IMR-90 (cell line): ENCODE data around the gene CCDC63. TPM values are rescaled to one million over a fixed set of nuclear protein-coding genes. Genes with fewer than 3 reads are reported as not detected.

Source experiments
- ATAC-seq: fragments of 200-7000 bp; cut with Tn5 transposase; 2 replicates; pipeline ENCODE4 v1.9.1; 2020; ENCODE audit warnings: low read depth, mild to moderate bottlenecking, moderate library complexity
- BruUV-seq: library from RNA; stranded (reverse); fragments of 400-500 nt; replicated peaks from 2 replicates; lab custom pipeline; 2021; lab: Mats Ljungman, UMichigan
- CTCF ChIA-PET: fragments of 300-600 bp; formaldehyde crosslinking; extraction: SDS; loops from one replicate; lab custom pipeline; 2021; ENCODE audit warnings: antibody characterized with exemption; lab: Yijun Ruan, JAX
- POLR2A ChIA-PET: fragments of 300-600 bp; sonication (Branson Sonifier 250); formaldehyde crosslinking; loops from one replicate; lab custom pipeline; 2022; ENCODE audit warnings: antibody characterized with exemption; ENCODE audit not compliant: unreplicated experiment; lab: Charles Lee
- DNase-seq: peaks from one replicate; pipeline ENCODE4 v3.0.0; 2013
- H2AFZ ChIP-seq: replicated peaks from 2 replicates; pipeline ENCODE3; 2013; ENCODE audit warnings: low read length, mild to moderate bottlenecking; ENCODE audit not compliant: poor library complexity
- H2AK5ac ChIP-seq: 2 replicates; pipeline ENCODE4 v1.6.1; 2013; ENCODE audit warnings: low read depth, low read length, inconsistent platforms
- H2AK9ac ChIP-seq: replicated peaks from 2 replicates; pipeline ENCODE3; 2013; ENCODE audit warnings: mild to moderate bottlenecking, low read depth, low read length, moderate library complexity; ENCODE audit not compliant: poor library complexity
- H2BK120ac ChIP-seq: 2 replicates; pipeline ENCODE4 v1.6.1; 2013; ENCODE audit warnings: low read depth, low read length, inconsistent platforms
- H2BK15ac ChIP-seq: 3 replicates; pipeline ENCODE4 v1.6.1; 2013; ENCODE audit warnings: low read depth, low read length, inconsistent platforms
- H2BK20ac ChIP-seq: 2 replicates; pipeline ENCODE4 v1.6.1; 2013; ENCODE audit warnings: low read depth, mild to moderate bottlenecking, inconsistent platforms, low read length, moderate library complexity
- H2BK5ac ChIP-seq: 2 replicates; pipeline ENCODE4 v1.6.1; 2013; ENCODE audit warnings: mild to moderate bottlenecking, low read depth, low read length, inconsistent platforms; ENCODE audit not compliant: poor library complexity, severe bottlenecking
- H3K14ac ChIP-seq: replicated peaks from 2 replicates; pipeline ENCODE4 v1.6.1; 2013; ENCODE audit warnings: low read depth, low read length, inconsistent platforms
- H3K18ac ChIP-seq: 2 replicates; pipeline ENCODE4 v1.6.1; 2013; ENCODE audit warnings: low read depth, low read length, control low read depth
- H3K23ac ChIP-seq: 2 replicates; pipeline ENCODE4 v1.6.1; 2013; ENCODE audit warnings: low read depth, low read length, inconsistent platforms
- H3K27ac ChIP-seq: 2 replicates; pipeline ENCODE4 v1.5.1; 2013; ENCODE audit warnings: mild to moderate bottlenecking, control low read depth, low read length; ENCODE audit not compliant: insufficient read depth
- H3K27me3 ChIP-seq: 2 replicates; pipeline ENCODE4 v1.6.1; 2013; ENCODE audit warnings: low read length; ENCODE audit not compliant: control insufficient read depth, insufficient read depth
- H3K36me3 ChIP-seq: 2 replicates; pipeline ENCODE4 v1.6.1; 2013; ENCODE audit warnings: low read length, mixed read lengths; ENCODE audit not compliant: control insufficient read depth, insufficient read depth
- H3K4ac ChIP-seq: 2 replicates; pipeline ENCODE4 v1.6.1; 2013; ENCODE audit warnings: low read depth, low read length, inconsistent platforms
- H3K4me1 ChIP-seq: 2 replicates; pipeline ENCODE4 v1.6.1; 2013; ENCODE audit warnings: low read length, mixed read lengths; ENCODE audit not compliant: control insufficient read depth, insufficient read depth
- H3K4me2 ChIP-seq: 2 replicates; pipeline ENCODE4 v1.6.1; 2013; ENCODE audit warnings: low read depth, mild to moderate bottlenecking, control low read depth, low read length, moderate library complexity
- H3K4me3 ChIP-seq: 2 replicates; pipeline ENCODE4 v1.5.1; 2013; ENCODE audit warnings: low read depth, mild to moderate bottlenecking, control low read depth, low read length, moderate library complexity; ENCODE audit not compliant: insufficient read depth
- H3K56ac ChIP-seq: 2 replicates; pipeline ENCODE4 v1.6.1; 2013; ENCODE audit warnings: low read length, inconsistent platforms; ENCODE audit not compliant: insufficient read depth; ENCODE audit errors: extremely low read depth
- H3K79me1 ChIP-seq, 2 experiments: 2 replicates each; pipeline ENCODE4 v1.6.1; 2013; ENCODE audit warnings: low read length in 2 of 2, inconsistent platforms in 1 of 2, low read depth in 1 of 2
- H3K9ac ChIP-seq: 2 replicates; pipeline ENCODE4 v1.6.1; 2013; ENCODE audit warnings: low read depth, low read length, control low read depth
- H3K9me1 ChIP-seq: 2 replicates; pipeline ENCODE4 v1.6.1; 2013; ENCODE audit warnings: low read length, inconsistent platforms; ENCODE audit not compliant: insufficient read depth
- H3K9me3 ChIP-seq: 2 replicates; pipeline ENCODE4 v1.6.1; 2013; ENCODE audit warnings: low read length; ENCODE audit not compliant: control insufficient read depth, insufficient read depth
- H4K20me1 ChIP-seq: 2 replicates; pipeline ENCODE4 v1.6.1; 2013; ENCODE audit warnings: low read length, inconsistent platforms; ENCODE audit not compliant: insufficient read depth
- H4K5ac ChIP-seq: 2 replicates; pipeline ENCODE4 v1.6.1; 2013; ENCODE audit warnings: mild to moderate bottlenecking, low read depth, low read length, control low read depth
- H4K8ac ChIP-seq, 2 experiments: 2 replicates each; pipeline ENCODE4 v1.6.1; 2013; ENCODE audit warnings: low read depth in 2 of 2, low read length in 2 of 2, control low read depth in 1 of 2, inconsistent platforms in 1 of 2
- H4K91ac ChIP-seq: 2 replicates; pipeline ENCODE4 v1.6.1; 2013; ENCODE audit warnings: low read depth, low read length, inconsistent platforms; ENCODE audit not compliant: insufficient read depth
- CHD1 ChIP-seq: IDR thresholded peaks from 2 replicates; pipeline ENCODE4 v1.6.1; 2012; ENCODE audit warnings: low read depth, low read length, improper control_type of control experiment
- CTCF ChIP-seq: conservative IDR thresholded peaks from 2 replicates; pipeline ENCODE4 v1.5.1; 2012; ENCODE audit warnings: mild to moderate bottlenecking, low read depth, low read length, improper control_type of control experiment
- ELK1 ChIP-seq: fragments of 150-350 bp; IDR thresholded peaks from 2 replicates; pipeline ENCODE4 v1.6.1; 2016; ENCODE audit warnings: low read depth, mild to moderate bottlenecking, low read length, moderate library complexity, borderline replicate concordance
- FOS ChIP-seq: fragments of 150-350 bp; IDR thresholded peaks from 2 replicates; pipeline ENCODE4 v1.6.1; 2016; ENCODE audit warnings: low read depth, low read length
- MAFK ChIP-seq: IDR thresholded peaks from 2 replicates; pipeline ENCODE4 v1.6.1; 2012; ENCODE audit warnings: low read depth, low read length, improper control_type of control experiment
- MAZ ChIP-seq: IDR thresholded peaks from 2 replicates; pipeline ENCODE4 v1.6.1; 2012; ENCODE audit warnings: low read depth, mild to moderate bottlenecking, low read length, improper control_type of control experiment, moderate library complexity, borderline replicate concordance
- MXI1 ChIP-seq: IDR thresholded peaks from 2 replicates; pipeline ENCODE4 v1.6.1; 2012; ENCODE audit warnings: low read depth, mild to moderate bottlenecking, low read length, moderate library complexity, borderline replicate concordance
- NFE2L2 ChIP-seq: fragments of 150-350 bp; IDR thresholded peaks from 2 replicates; pipeline ENCODE4 v1.6.1; 2016; ENCODE audit warnings: low read depth, mild to moderate bottlenecking, low read length
- POLR2A ChIP-seq: IDR thresholded peaks from 2 replicates; pipeline ENCODE4 v1.6.1; 2012; ENCODE audit warnings: mild to moderate bottlenecking, low read depth, low read length
- RAD21 ChIP-seq: IDR thresholded peaks from 2 replicates; pipeline ENCODE4 v1.6.1; 2012; ENCODE audit warnings: low read length, improper control_type of control experiment
- RFX5 ChIP-seq: IDR thresholded peaks from 2 replicates; pipeline ENCODE4 v1.8.0; 2012; ENCODE audit warnings: low read depth, mild to moderate bottlenecking, low read length, moderate library complexity
- SMC3 ChIP-seq: fragments of 150-350 bp; IDR thresholded peaks from 2 replicates; pipeline ENCODE4 v1.6.1; 2016; ENCODE audit warnings: low read depth, mild to moderate bottlenecking, antibody characterized with exemption, low read length, moderate library complexity
- USF2 ChIP-seq: fragments of 150-350 bp; IDR thresholded peaks from 2 replicates; pipeline ENCODE4 v1.6.1; 2017; ENCODE audit warnings: mild to moderate bottlenecking, antibody characterized with exemption, low read length, low read depth
- WGBS, 2 experiments: methylation state at CpG; one replicate each; pipeline versions ENCODE4 v1.1.5 to v1.1.7; 2013; ENCODE audit warnings: missing lambda C conversion rate in 2 of 2; ENCODE audit not compliant: insufficient read length in 1 of 2; ENCODE audit errors: extremely low coverage in 2 of 2; 5-methylcytosine and 5-hydroxymethylcytosine counted together
- dilution Hi-C: fragments of 300-500 bp; cut with HindIII; formaldehyde crosslinking; loops from one replicate; pipeline ENCODE4 v1.14.3; 2018; ENCODE audit warnings: low sequenced_read_pairs; ENCODE audit not compliant: unreplicated experiment
- in situ Hi-C: fragments of 300-500 bp; cut with MboI; formaldehyde crosslinking; loops from 3 replicates; pipeline ENCODE4 v1.14.3; 2019; ENCODE audit warnings: low sequenced_read_pairs, inconsistent platforms, mixed read lengths
- intact Hi-C: fragments of 100-400 bp; cut with micrococcal nuclease; formaldehyde crosslinking; loops from 2 replicates; pipeline ENCODE4 v1.10.0; 2022
- polyA plus RNA-seq, 3 experiments: library from polyadenylated mRNA; depleted of rRNA; stranded (reverse); fragments of >200 nt; gene quantifications; 2 replicates each; pipeline ENCODE4 v1.2.3, GENCODE V29; 2012; ENCODE audit warnings: low replicate concordance in 1 of 3
- total RNA-seq: library from RNA; depleted of rRNA; stranded (reverse); fragments of >200 nt; gene quantifications from 2 replicates; pipeline ENCODE4 v1.2.3, GENCODE V29; 2012

Gene CCDC63
- total and polyA plus RNA-seq, 2 of the 4 experiments (the other 2 are of a cell fraction), result not detected

GRCh38 chr12:110836291-110836690, 10.5 kb upstream of the CCDC63 start:
- dilution Hi-C loops (no loop called here), intact Hi-C loops (no loop called here), in situ Hi-C loops (no loop called here)
- Histone ChIP-seq H2BK15ac (no peak overlapping the region), H3K9me3 (no peaks in the 10 kb centered on the region), H2AFZ (no peak overlapping the region), H3K79me1 (no peaks in the 10 kb centered on the region), H2AK5ac (no peak overlapping the region), H2AK9ac (no peak overlapping the region), H4K20me1 (no peaks in the 10 kb centered on the region), H3K36me3 (no peaks in the 10 kb centered on the region), H3K56ac (no peak overlapping the region), H3K4ac (no peak overlapping the region), H3K9me1 (no peaks in the 10 kb centered on the region), H4K5ac (no peak overlapping the region), H2BK120ac (no peak overlapping the region), H3K4me1 (no peaks in the 10 kb centered on the region), H2BK20ac (no peak overlapping the region), H4K91ac (no peak overlapping the region), H3K23ac (no peak overlapping the region), H3K4me2 (no peak overlapping the region), H3K27ac (no peak overlapping the region), H3K27me3 (peaks cover 2% of the 10 kb centered on the region), H3K4me3 (no peak overlapping the region), H3K18ac (no peak overlapping the region), H3K9ac (no peak overlapping the region), H3K14ac (no peak overlapping the region), H4K8ac (no peak overlapping the region), H2BK5ac (no peak overlapping the region)
- no CpG with 5 or more reads among the region's 4 CpGs for WGBS, 2 experiments
- ATAC-seq (no peak), DNase-seq (no peak)
- no peak for TF ChIP-seq MAZ
- TF ChIP-seq FOS, result no peak
- TF ChIP-seq USF2, result no peak
- TF ChIP-seq MAFK, result no peak
- no peak for TF ChIP-seq CHD1
- no peak for TF ChIP-seq NFE2L2
- no peak for TF ChIP-seq POLR2A
- no peak for TF ChIP-seq RAD21
- TF ChIP-seq CTCF, result no peak
- TF ChIP-seq ELK1, result no peak
- TF ChIP-seq SMC3, result no peak
- TF ChIP-seq RFX5, result no peak
- TF ChIP-seq MXI1, result no peak
- ChIA-PET POLR2A (no interaction called here), CTCF (no interaction called here)
- BruUV-seq, result no TSS peak
